Uterus (tissue), 4 donors: ENCODE data around the gene SCGB1C2. TPM values are rescaled to one million over a fixed set of nuclear protein-coding genes. Genes with fewer than 3 reads are reported as not detected.

Experiments
- DNase-seq, 2 donors: peaks; one replicate each; pipeline ENCODE4 v3.0.0-alpha.2; 2019 to 2020
- H3K27ac ChIP-seq, 2 donors: fragments of 200-600 bp; sonication (generic); 1 replicate in 1 of 2; 2 replicates in 1 of 2; pipeline ENCODE4 v1.5.1; 2016 to 2018
- H3K27me3 ChIP-seq, 2 donors: fragments of 200-600 bp; sonication (generic); one replicate each; pipeline ENCODE4 v1.5.1; 2018 to 2019; ENCODE audit warnings: control low read depth in 1 of 2
- H3K36me3 ChIP-seq, 2 donors: fragments of 200-600 bp; sonication (generic); one replicate each; pipeline ENCODE4 v1.5.1; 2019; ENCODE audit warnings: control low read depth in 1 of 2
- H3K4me1 ChIP-seq, 2 donors: fragments of 200-600 bp; sonication (generic); one replicate each; pipeline ENCODE4 v1.5.1; 2018 to 2019; ENCODE audit warnings: control low read depth in 1 of 2
- H3K4me3 ChIP-seq, 2 donors: fragments of 200-600 bp; sonication (generic); 1 replicate in 1 of 2; 2 replicates in 1 of 2; pipeline ENCODE4 v1.5.1; 2018 to 2019; ENCODE audit warnings: mild to moderate bottlenecking in 1 of 2
- H3K9me3 ChIP-seq, 2 donors: fragments of 200-600 bp; sonication (generic); one replicate each; pipeline ENCODE4 v1.5.1; 2019; ENCODE audit warnings: control low read depth in 1 of 2
- POLR2A ChIP-seq, 2 donors: fragments of 450-650 bp; IDR thresholded peaks; one replicate each; pipeline ENCODE4 v1.6.1; 2016; ENCODE audit warnings: antibody characterized with exemption in 2 of 2, mild to moderate bottlenecking in 1 of 2, moderate library complexity in 1 of 2
- intact Hi-C: fragments of 100-400 bp; cut with DNase I; formaldehyde crosslinking; loops from one replicate; pipeline ENCODE4 v1.15.1; 2023; ENCODE audit warnings: low total_unique reads
- total RNA-seq, 4 donors: library from RNA; depleted of rRNA in 3 of 4; stranded (reverse); fragments of >200 nt in 3 of 4; gene quantifications; one replicate each; pipeline versions ENCODE4 v1.1.0 to v1.2.4, GENCODE V29; 2014 to 2023
- TF ChIP-seq, protein P1 (sequence below), 4 experiments: fragments of 200-600 bp in 2 of 4; fragments of 450-650 bp in 2 of 4; sonication (generic) in 2 of 4; IDR thresholded peaks; one replicate each; pipeline ENCODE4 v1.5.1; 2016 to 2019; ENCODE audit warnings: antibody characterized with exemption in 4 of 4, mild to moderate bottlenecking in 2 of 4, moderate library complexity in 1 of 4
- donor health status: DM: yes; HTN: yes; CAD: no.

Gene SCGB1C2
- total RNA-seq, 4 donors from 2014 or later = not detected

DNA sequence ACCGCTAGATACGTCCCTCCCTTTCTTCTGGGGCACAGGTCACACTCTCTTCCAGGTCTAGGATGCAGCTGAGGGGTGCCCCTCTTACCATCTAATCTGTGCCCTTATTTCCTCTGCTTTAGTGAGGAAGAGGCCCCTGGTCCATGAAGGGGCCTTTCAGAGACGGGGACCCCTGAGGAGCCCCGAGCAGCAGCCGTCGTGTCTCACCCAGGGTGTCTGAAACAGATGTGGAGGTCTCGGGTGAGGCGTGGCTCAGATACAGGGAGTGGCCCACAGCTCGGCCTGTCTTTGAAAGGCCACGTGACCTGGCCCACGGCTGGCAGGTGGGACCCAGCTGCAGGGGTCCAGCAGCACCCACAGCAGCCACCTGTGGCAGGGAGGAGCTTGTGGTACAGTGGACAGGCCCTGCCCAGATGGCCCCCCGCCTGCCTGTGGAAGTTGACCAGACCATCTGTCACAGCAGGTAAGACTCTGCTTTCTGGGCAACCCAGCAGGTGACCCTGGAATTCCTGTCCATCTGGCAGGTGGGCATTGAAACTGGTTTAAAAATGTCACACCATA is 15.6 kb downstream of the SCGB1C2 start:
- intact Hi-C loops = no loop called here
- no peak overlapping the region for H3K4me3 ChIP-seq
- no peaks in the 10 kb centered on the region for H3K36me3 ChIP-seq
- TF ChIP-seq POLR2A (IDR thresholded peaks at IDR 0.05) = no peak
- TF ChIP-seq, protein P1, sequence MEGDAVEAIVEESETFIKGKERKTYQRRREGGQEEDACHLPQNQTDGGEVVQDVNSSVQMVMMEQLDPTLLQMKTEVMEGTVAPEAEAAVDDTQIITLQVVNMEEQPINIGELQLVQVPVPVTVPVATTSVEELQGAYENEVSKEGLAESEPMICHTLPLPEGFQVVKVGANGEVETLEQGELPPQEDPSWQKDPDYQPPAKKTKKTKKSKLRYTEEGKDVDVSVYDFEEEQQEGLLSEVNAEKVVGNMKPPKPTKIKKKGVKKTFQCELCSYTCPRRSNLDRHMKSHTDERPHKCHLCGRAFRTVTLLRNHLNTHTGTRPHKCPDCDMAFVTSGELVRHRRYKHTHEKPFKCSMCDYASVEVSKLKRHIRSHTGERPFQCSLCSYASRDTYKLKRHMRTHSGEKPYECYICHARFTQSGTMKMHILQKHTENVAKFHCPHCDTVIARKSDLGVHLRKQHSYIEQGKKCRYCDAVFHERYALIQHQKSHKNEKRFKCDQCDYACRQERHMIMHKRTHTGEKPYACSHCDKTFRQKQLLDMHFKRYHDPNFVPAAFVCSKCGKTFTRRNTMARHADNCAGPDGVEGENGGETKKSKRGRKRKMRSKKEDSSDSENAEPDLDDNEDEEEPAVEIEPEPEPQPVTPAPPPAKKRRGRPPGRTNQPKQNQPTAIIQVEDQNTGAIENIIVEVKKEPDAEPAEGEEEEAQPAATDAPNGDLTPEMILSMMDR (IDR thresholded peaks at IDR 0.05) = no peak
- no peak overlapping the region for H3K27ac ChIP-seq
- DNase-seq = no peak
- no peaks in the 10 kb centered on the region for H3K4me1 ChIP-seq
- H3K9me3 ChIP-seq = no peaks in the 10 kb centered on the region
- H3K27me3 ChIP-seq = no peaks in the 10 kb centered on the region

DNA sequence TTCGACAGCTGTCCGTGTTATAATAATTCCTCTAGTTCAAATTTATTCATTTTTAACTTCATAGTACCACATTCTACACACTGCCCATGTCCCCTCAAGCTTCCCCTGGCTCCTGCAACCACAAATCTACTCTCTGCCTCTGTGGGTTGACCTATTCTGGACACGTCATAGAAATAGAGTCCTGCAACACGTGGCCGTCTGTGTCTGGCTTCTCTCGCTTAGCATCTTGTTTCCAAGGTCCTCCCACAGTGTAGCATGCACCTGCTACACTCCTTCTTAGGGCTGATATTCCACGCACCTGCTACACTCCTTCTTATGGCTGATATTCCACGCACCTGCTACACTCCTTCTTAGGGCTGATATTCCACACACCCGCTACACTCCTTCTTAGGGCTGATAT is 16.5 kb downstream of the SCGB1C2 start:
- Histone ChIP-seq H3K36me3 (no peaks in the 10 kb centered on the region), H3K4me3 (no peak overlapping the region), H3K4me1 (no peaks in the 10 kb centered on the region), H3K27me3 (no peaks in the 10 kb centered on the region), H3K27ac (no peak overlapping the region), H3K9me3 (no peaks in the 10 kb centered on the region)
- intact Hi-C loops = no loop called here
- TF ChIP-seq, protein P1 (IDR thresholded peaks at IDR 0.05) = no peak
- no peak for TF ChIP-seq POLR2A (IDR thresholded peaks at IDR 0.05)
- DNase-seq = no peak

- Histone ChIP-seq H3K4me3 (no peak overlapping the region), H3K36me3 (no peaks in the 10 kb centered on the region), H3K27ac (no peak overlapping the region), H3K4me1 (no peaks in the 10 kb centered on the region), H3K9me3 (no peaks in the 10 kb centered on the region), H3K27me3 (no peaks in the 10 kb centered on the region)
- TF ChIP-seq, protein P1 (IDR thresholded peaks at IDR 0.05) = no peak
- intact Hi-C loops = no loop called here
- DNase-seq = no peak
Measured at GRCh38 chr17:155576-155975, 18.2 kb downstream of the SCGB1C2 start.

GRCh38 chr17:156094-156621 is 18.8 kb downstream of the SCGB1C2 start:
- DNase-seq = no peak
- TF ChIP-seq, protein P1 (IDR thresholded peaks at IDR 0.05) = no peak
- TF ChIP-seq POLR2A (IDR thresholded peaks at IDR 0.05) = no peak
- Histone ChIP-seq H3K4me3 (no peak overlapping the region), H3K27ac (no peak overlapping the region), H3K36me3 (no peaks in the 10 kb centered on the region), H3K9me3 (no peaks in the 10 kb centered on the region), H3K27me3 (no peaks in the 10 kb centered on the region), H3K4me1 (no peaks in the 10 kb centered on the region)
- intact Hi-C loops = no loop called here

GRCh38 chr17:156946-157345 is 19.6 kb downstream of the SCGB1C2 start:
- TF ChIP-seq POLR2A (IDR thresholded peaks at IDR 0.05) = no peak
- TF ChIP-seq, protein P1 (IDR thresholded peaks at IDR 0.05) = no peak
- H3K9me3 ChIP-seq = no peaks in the 10 kb centered on the region
- no peak overlapping the region for H3K27ac ChIP-seq
- no peak overlapping the region for H3K4me3 ChIP-seq
- H3K27me3 ChIP-seq = no peaks in the 10 kb centered on the region
- intact Hi-C loops = no loop called here
- no peaks in the 10 kb centered on the region for H3K36me3 ChIP-seq
- no peaks in the 10 kb centered on the region for H3K4me1 ChIP-seq
- no peak for DNase-seq
